Uterus (tissue), 4 donors: Measurements from ENCODE around the gene SPATS2L. TPM values are rescaled to one million over a fixed set of nuclear protein-coding genes. Genes with fewer than 3 reads are reported as not detected.

Experiments
- DNase-seq, 2 donors: peaks; one replicate each; pipeline ENCODE4 v3.0.0-alpha.2; 2019 to 2020
- H3K27ac ChIP-seq, 2 donors: fragments of 200-600 bp; sonication (generic); 1 replicate in 1 of 2; 2 replicates in 1 of 2; pipeline ENCODE4 v1.5.1; 2016 to 2018
- H3K27me3 ChIP-seq, 2 donors: fragments of 200-600 bp; sonication (generic); one replicate each; pipeline ENCODE4 v1.5.1; 2018 to 2019; ENCODE audit warnings: control low read depth in 1 of 2
- H3K36me3 ChIP-seq, 2 donors: fragments of 200-600 bp; sonication (generic); one replicate each; pipeline ENCODE4 v1.5.1; 2019; ENCODE audit warnings: control low read depth in 1 of 2
- H3K4me1 ChIP-seq, 2 donors: fragments of 200-600 bp; sonication (generic); one replicate each; pipeline ENCODE4 v1.5.1; 2018 to 2019; ENCODE audit warnings: control low read depth in 1 of 2
- H3K4me3 ChIP-seq, 2 donors: fragments of 200-600 bp; sonication (generic); 1 replicate in 1 of 2; 2 replicates in 1 of 2; pipeline ENCODE4 v1.5.1; 2018 to 2019; ENCODE audit warnings: mild to moderate bottlenecking in 1 of 2
- H3K9me3 ChIP-seq, 2 donors: fragments of 200-600 bp; sonication (generic); one replicate each; pipeline ENCODE4 v1.5.1; 2019; ENCODE audit warnings: control low read depth in 1 of 2
- CTCF ChIP-seq, 4 experiments: fragments of 200-600 bp in 2 of 4; fragments of 450-650 bp in 2 of 4; sonication (generic) in 2 of 4; IDR thresholded peaks; one replicate each; pipeline ENCODE4 v1.5.1; 2016 to 2019; ENCODE audit warnings: antibody characterized with exemption in 4 of 4, mild to moderate bottlenecking in 2 of 4, moderate library complexity in 1 of 4
- POLR2A ChIP-seq, 2 donors: fragments of 450-650 bp; IDR thresholded peaks; one replicate each; pipeline ENCODE4 v1.6.1; 2016; ENCODE audit warnings: antibody characterized with exemption in 2 of 2, mild to moderate bottlenecking in 1 of 2, moderate library complexity in 1 of 2
- intact Hi-C: fragments of 100-400 bp; cut with DNase I; formaldehyde crosslinking; loops from one replicate; pipeline ENCODE4 v1.15.1; 2023; ENCODE audit warnings: low total_unique reads
- total RNA-seq, 4 donors: library from RNA; depleted of rRNA in 3 of 4; stranded (reverse); fragments of >200 nt in 3 of 4; gene quantifications; one replicate each; pipeline versions ENCODE4 v1.1.0 to v1.2.4, GENCODE V29; 2014 to 2023
- donor health status: DM: yes; HTN: yes; CAD: no.

The SPATS2L gene
- total RNA-seq, 4 donors from 2014 or later = 20.6 to 99.3 (median 73.1) TPM

GRCh38 chr2:200445284-200445683 is 138.8 kb downstream of the SPATS2L start:
- Histone ChIP-seq H3K27ac (no peak overlapping the region), H3K27me3 (no peaks in the 10 kb centered on the region), H3K4me1 (no peaks in the 10 kb centered on the region), H3K4me3 (no peak overlapping the region), H3K9me3 (no peaks in the 10 kb centered on the region), H3K36me3 (no peaks in the 10 kb centered on the region)
- intact Hi-C loops = no loop called here
- TF ChIP-seq POLR2A (IDR thresholded peaks at IDR 0.05) (no peak), CTCF (IDR thresholded peaks at IDR 0.05) (no peak)
- no peak for DNase-seq

GRCh38 chr2:200446612-200447011 is 140.1 kb downstream of the SPATS2L start:
- no peaks in the 10 kb centered on the region for H3K9me3 ChIP-seq
- no peak for TF ChIP-seq CTCF (IDR thresholded peaks at IDR 0.05)
- TF ChIP-seq POLR2A (IDR thresholded peaks at IDR 0.05) = no peak
- no peak overlapping the region for H3K4me3 ChIP-seq
- H3K27me3 ChIP-seq = no peaks in the 10 kb centered on the region
- H3K4me1 ChIP-seq = no peaks in the 10 kb centered on the region
- intact Hi-C loops = no loop called here
- no peak overlapping the region for H3K27ac ChIP-seq
- H3K36me3 ChIP-seq = no peaks in the 10 kb centered on the region
- DNase-seq = no peak

- no peak for TF ChIP-seq CTCF (IDR thresholded peaks at IDR 0.05)
- no peak for TF ChIP-seq POLR2A (IDR thresholded peaks at IDR 0.05)
- Histone ChIP-seq H3K27ac (no peak overlapping the region), H3K9me3 (no peaks in the 10 kb centered on the region), H3K36me3 (no peaks in the 10 kb centered on the region), H3K27me3 (no peaks in the 10 kb centered on the region), H3K4me1 (no peaks in the 10 kb centered on the region), H3K4me3 (no peak overlapping the region)
- no peak for DNase-seq
- intact Hi-C loops = no loop called here
Observed at GRCh38 chr2:200447139-200447855, 140.8 kb downstream of the SPATS2L start.

GRCh38 chr2:200448455-200448854 is 142.0 kb downstream of the SPATS2L start:
- H3K27ac ChIP-seq = no peak overlapping the region
- no peaks in the 10 kb centered on the region for H3K27me3 ChIP-seq
- no peaks in the 10 kb centered on the region for H3K9me3 ChIP-seq
- no peaks in the 10 kb centered on the region for H3K4me1 ChIP-seq
- intact Hi-C loops = no loop called here
- no peak for DNase-seq
- TF ChIP-seq CTCF (IDR thresholded peaks at IDR 0.05) (no peak), POLR2A (IDR thresholded peaks at IDR 0.05) (no peak)
- H3K4me3 ChIP-seq = no peak overlapping the region
- no peaks in the 10 kb centered on the region for H3K36me3 ChIP-seq

- H3K9me3 ChIP-seq = no peaks in the 10 kb centered on the region
- no peaks in the 10 kb centered on the region for H3K27me3 ChIP-seq
- no peaks in the 10 kb centered on the region for H3K36me3 ChIP-seq
- intact Hi-C loops = no loop called here
- TF ChIP-seq POLR2A (IDR thresholded peaks at IDR 0.05) (no peak), CTCF (IDR thresholded peaks at IDR 0.05) (no peak)
- no peaks in the 10 kb centered on the region for H3K4me1 ChIP-seq
- H3K27ac ChIP-seq = no peak overlapping the region
- DNase-seq = no peak
- no peak overlapping the region for H3K4me3 ChIP-seq
Observed at GRCh38 chr2:200449149-200449548, 142.7 kb downstream of the SPATS2L start.
